D721Med (cell line): ENCODE measurements around the gene LRMDA.

Experiments
- DNase-seq: peaks from one replicate; pipeline ENCODE4 v3.0.0; 2011; ENCODE audit warnings: low spot score; ENCODE audit not compliant: insufficient read length
- FAIRE-seq: peaks from 2 replicates; lab custom pipeline; 2011; peaks lifted over from hg19 to GRCh38; lab: Jason Lieb, UNC
- CTCF ChIP-seq: IDR thresholded peaks from 2 replicates; pipeline ENCODE4 v1.5.1; 2012; ENCODE audit warnings: mild to moderate bottlenecking, control low read depth; ENCODE audit not compliant: insufficient read depth; ENCODE audit errors: missing control alignments

LRMDA gene

DNA sequence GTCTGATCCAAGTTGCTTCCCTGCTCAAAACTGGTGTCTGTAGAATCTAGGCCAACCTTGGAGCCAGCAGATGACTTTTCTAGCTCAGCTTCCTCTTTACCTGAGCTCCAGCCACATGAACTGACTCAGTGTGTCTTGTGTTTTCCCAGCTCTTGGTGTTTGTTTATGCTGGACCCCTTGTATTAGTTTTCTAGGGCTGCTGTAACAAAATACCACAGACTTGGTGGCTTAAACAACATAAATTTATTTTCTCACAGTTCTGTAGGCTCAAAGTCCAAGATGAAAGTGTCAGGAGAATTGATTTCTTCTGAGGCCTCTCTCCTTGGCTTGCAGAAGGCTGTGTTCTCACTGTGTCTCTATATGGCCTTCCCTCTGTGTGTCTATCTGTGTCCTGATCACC, 45.1 kb downstream of the LRMDA start:
- TF ChIP-seq CTCF: no peak
- FAIRE-seq: no peak
- DNase-seq: no peak

GRCh38 chr10:75476985-75477384, 45.6 kb downstream of the LRMDA start:
- no peak for FAIRE-seq
- TF ChIP-seq CTCF: no peak
- no peak for DNase-seq

GRCh38 chr10:75477680-75478079, 46.3 kb downstream of the LRMDA start:
- no peak for TF ChIP-seq CTCF
- DNase-seq (no peak), FAIRE-seq (no peak)

GRCh38 chr10:75480374-75480773, 49.0 kb downstream of the LRMDA start:
- DNase-seq: no peak
- TF ChIP-seq CTCF: no peak
- no peak for FAIRE-seq

GRCh38 chr10:75483188-75483587, 51.8 kb downstream of the LRMDA start:
- TF ChIP-seq CTCF: no peak
- DNase-seq (no peak), FAIRE-seq (no peak)

GRCh38 chr10:75484717-75485116, 53.3 kb downstream of the LRMDA start:
- no peak for FAIRE-seq
- DNase-seq: no peak
- no peak for TF ChIP-seq CTCF

DNA sequence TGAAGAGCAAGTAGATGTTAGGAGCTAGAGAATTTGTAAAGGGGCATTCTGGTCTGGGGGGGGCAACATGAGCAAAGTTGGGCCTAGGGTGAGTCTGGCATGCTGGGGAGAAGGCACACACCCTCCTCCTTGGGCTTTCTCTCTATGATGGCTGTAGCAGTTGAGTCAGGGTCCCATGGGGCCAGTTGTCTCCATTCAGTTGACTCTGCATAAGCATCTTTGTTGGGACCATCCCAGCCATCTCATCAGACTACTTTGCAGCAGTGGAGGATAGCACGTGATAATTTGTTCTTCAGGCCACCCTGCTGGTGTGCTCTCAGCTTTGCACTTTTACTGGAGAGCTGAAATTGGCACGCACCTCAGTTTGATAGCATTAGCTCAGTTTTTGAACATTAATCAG, 55.2 kb downstream of the LRMDA start:
- TF ChIP-seq CTCF: no peak
- FAIRE-seq (no peak), DNase-seq (no peak)
